Astrocyte (in vitro differentiated cells and primary cell): ENCODE measurements around the gene ECM1. TPM values are rescaled to one million over a fixed set of nuclear protein-coding genes. Genes with fewer than 3 reads are reported as not detected.
A peak's percentile ranks its signal among the peaks of the same experiment; 100 is the strongest.

Source experiments
- DNase-seq: peaks from one replicate; pipeline ENCODE4 v3.0.0-alpha.2; 2010; ENCODE audit warnings: low read depth
- FAIRE-seq: peaks from 2 replicates; lab custom pipeline; 2011; peaks lifted over from hg19 to GRCh38; lab: Jason Lieb, UNC
- H2AFZ ChIP-seq: 2 replicates; pipeline ENCODE4 v1.6.0; 2012; ENCODE audit warnings: low read depth, low read length, inconsistent platforms
- H3K27ac ChIP-seq: 2 replicates; pipeline ENCODE4 v1.5.1; 2011; ENCODE audit warnings: low read depth, low read length, inconsistent platforms
- H3K27me3 ChIP-seq: 2 replicates; pipeline ENCODE4 v1.6.0; 2011; ENCODE audit warnings: low read length, inconsistent platforms; ENCODE audit not compliant: insufficient read depth
- H3K36me3 ChIP-seq: 2 replicates; pipeline ENCODE4 v1.5.1; 2011; ENCODE audit warnings: low read length, inconsistent platforms; ENCODE audit not compliant: insufficient read depth
- H3K4me1 ChIP-seq: 2 replicates; pipeline ENCODE4 v1.5.1; 2011; ENCODE audit warnings: low read length, inconsistent platforms; ENCODE audit not compliant: insufficient read depth
- H3K4me2 ChIP-seq: 2 replicates; pipeline ENCODE4 v1.6.0; 2012; ENCODE audit warnings: low read length, inconsistent platforms
- H3K4me3 ChIP-seq: 2 replicates; pipeline ENCODE4 v1.5.1; 2011; ENCODE audit warnings: low read depth, mild to moderate bottlenecking, low read length, inconsistent platforms; ENCODE audit not compliant: insufficient read depth
- H3K79me2 ChIP-seq: 2 replicates; pipeline ENCODE4 v1.6.0; 2012; ENCODE audit warnings: mild to moderate bottlenecking, low read length, inconsistent platforms; ENCODE audit not compliant: insufficient read depth
- H3K9ac ChIP-seq: 2 replicates; pipeline ENCODE4 v1.6.0; 2012; ENCODE audit warnings: mild to moderate bottlenecking, low read length, inconsistent platforms
- H3K9me3 ChIP-seq: 2 replicates; pipeline ENCODE4 v1.5.1; 2012; ENCODE audit warnings: low read depth, mild to moderate bottlenecking, low read length, inconsistent platforms; ENCODE audit not compliant: insufficient read depth
- H4K20me1 ChIP-seq: 2 replicates; pipeline ENCODE4 v1.6.0; 2012; ENCODE audit warnings: low read length, inconsistent platforms; ENCODE audit not compliant: insufficient read depth
- H3K27ac Mint-ChIP-seq: one replicate; pipeline ENCODE4 v1.8.0; 2021; ENCODE audit warnings: mild to moderate bottlenecking, mixed read lengths; ENCODE audit not compliant: unreplicated experiment
- H3K27me3 Mint-ChIP-seq: one replicate; pipeline ENCODE4 v1.8.0; 2021; ENCODE audit warnings: low read depth, mixed read lengths; ENCODE audit not compliant: unreplicated experiment
- H3K36me3 Mint-ChIP-seq: one replicate; pipeline ENCODE4 v1.8.0; 2021; ENCODE audit warnings: low read depth, mixed read lengths; ENCODE audit not compliant: unreplicated experiment
- H3K4me1 Mint-ChIP-seq: one replicate; pipeline ENCODE4 v1.8.0; 2021; ENCODE audit warnings: low read depth, mixed read lengths; ENCODE audit not compliant: unreplicated experiment
- H3K4me3 Mint-ChIP-seq: one replicate; pipeline ENCODE4 v1.8.0; 2021; ENCODE audit warnings: mild to moderate bottlenecking, moderate library complexity, mixed read lengths; ENCODE audit not compliant: unreplicated experiment
- H3K9me3 Mint-ChIP-seq: one replicate; pipeline ENCODE4 v1.8.0; 2021; ENCODE audit warnings: mild to moderate bottlenecking, mixed read lengths; ENCODE audit not compliant: unreplicated experiment
- CTCF ChIP-seq: IDR thresholded peaks from 2 replicates; pipeline ENCODE4 v1.5.1; 2011; ENCODE audit warnings: low read depth, mild to moderate bottlenecking, inconsistent platforms, low read length, moderate library complexity; ENCODE audit not compliant: insufficient read depth
- EZH2 ChIP-seq: IDR thresholded peaks from 2 replicates; pipeline ENCODE4 v1.6.1; 2012; ENCODE audit warnings: mild to moderate bottlenecking, low read length, inconsistent platforms; ENCODE audit not compliant: insufficient read depth
- total RNA-seq: library from RNA; stranded (reverse); gene quantifications from 2 replicates; pipeline ENCODE4 v1.2.1, GENCODE V29; 2021

ECM1 gene
- total RNA-seq, 1 donor from 2014 or later = 26.0 TPM

- no peak for TF ChIP-seq EZH2
- TF ChIP-seq CTCF = no peak
- no peak overlapping the region for H3K4me3 Mint-ChIP-seq
- no peaks in the 10 kb centered on the region for H3K27me3 ChIP-seq
- H3K4me3 ChIP-seq = no peak overlapping the region
- H3K36me3 Mint-ChIP-seq = no peaks in the 10 kb centered on the region
- no peak overlapping the region for H3K4me2 ChIP-seq
- no peaks in the 10 kb centered on the region for H3K79me2 ChIP-seq
- no peak overlapping the region for H3K9ac ChIP-seq
- H3K4me1 Mint-ChIP-seq = peaks cover 14% of the 10 kb centered on the region
- no peak overlapping the region for H2AFZ ChIP-seq
- H4K20me1 ChIP-seq = no peaks in the 10 kb centered on the region
- no peak overlapping the region for H3K27ac ChIP-seq
- H3K27me3 Mint-ChIP-seq = no peaks in the 10 kb centered on the region
- no peak overlapping the region for H3K27ac Mint-ChIP-seq
- H3K36me3 ChIP-seq = no peaks in the 10 kb centered on the region
- H3K9me3 ChIP-seq = no peaks in the 10 kb centered on the region
- DNase-seq = no peak
- peaks cover 32% of the 10 kb centered on the region for H3K4me1 ChIP-seq
- H3K9me3 Mint-ChIP-seq = peaks cover 2% of the 10 kb centered on the region
- no peak for FAIRE-seq
These were observed 22.7 kb downstream of the ECM1 start for GRCh38 chr1:150530491-150531159.

- Histone ChIP-seq H3K9ac (peak overlapping the region; percentile 62), H3K79me2 (no peaks in the 10 kb centered on the region), H2AFZ (no peak overlapping the region), H3K4me3 (no peak overlapping the region), H3K9me3 (no peaks in the 10 kb centered on the region), H3K4me1 (peaks cover 48% of the 10 kb centered on the region), H3K4me2 (peak overlapping the region; percentile 65), H4K20me1 (no peaks in the 10 kb centered on the region), H3K27me3 (no peaks in the 10 kb centered on the region), H3K27ac (peak overlapping the region; percentile 52), H3K36me3 (no peaks in the 10 kb centered on the region)
- no peak overlapping the region for H3K27ac Mint-ChIP-seq
- FAIRE-seq (no peak), DNase-seq (peak; percentile 31)
- H3K36me3 Mint-ChIP-seq = no peaks in the 10 kb centered on the region
- peaks cover 1% of the 10 kb centered on the region for H3K9me3 Mint-ChIP-seq
- no peaks in the 10 kb centered on the region for H3K27me3 Mint-ChIP-seq
- TF ChIP-seq CTCF (no peak), EZH2 (no peak)
- peaks cover 32% of the 10 kb centered on the region for H3K4me1 Mint-ChIP-seq
- H3K4me3 Mint-ChIP-seq = no peak overlapping the region
These were observed 25.0 kb downstream of the ECM1 start for GRCh38 chr1:150532860-150533259.

- no peaks in the 10 kb centered on the region for H3K9me3 ChIP-seq
- H3K27me3 ChIP-seq = no peaks in the 10 kb centered on the region
- Mint-ChIP-seq H3K27ac (no peak overlapping the region), H3K36me3 (no peaks in the 10 kb centered on the region), H3K9me3 (peaks cover 1% of the 10 kb centered on the region), H3K27me3 (no peaks in the 10 kb centered on the region), H3K4me3 (no peak overlapping the region), H3K4me1 (peaks cover 38% of the 10 kb centered on the region)
- no peak overlapping the region for H3K4me2 ChIP-seq
- no peak overlapping the region for H3K4me3 ChIP-seq
- H3K27ac ChIP-seq = no peak overlapping the region
- FAIRE-seq (no peak), DNase-seq (no peak)
- no peak overlapping the region for H2AFZ ChIP-seq
- H3K9ac ChIP-seq = no peak overlapping the region
- H3K36me3 ChIP-seq = no peaks in the 10 kb centered on the region
- H3K4me1 ChIP-seq = peaks cover 48% of the 10 kb centered on the region
- H3K79me2 ChIP-seq = no peaks in the 10 kb centered on the region
- no peak for TF ChIP-seq EZH2
- H4K20me1 ChIP-seq = no peaks in the 10 kb centered on the region
These were observed 26.1 kb downstream of the ECM1 start for GRCh38 chr1:150534002-150534401.
